B cell (primary cell): Measurements from ENCODE around the gene CNOT6. TPM values are rescaled to one million over a fixed set of nuclear protein-coding genes. Genes with fewer than 3 reads are reported as not detected.

ENCODE experiments used
- ATAC-seq: fragments of 200-7000 bp; cut with Tn5 transposase; one replicate; pipeline ENCODE4 v1.10.0; 2021; ENCODE audit warnings: low read depth, mild to moderate bottlenecking, moderate number of reproducible peaks, moderate library complexity
- CTCF ChIA-PET: fragments of 350-600 bp; sonication (Branson Sonifier 250); formaldehyde crosslinking; loops from one replicate; lab custom pipeline; 2021; ENCODE audit warnings: antibody characterized with exemption, inconsistent platforms; lab: Charles Lee
- POLR2A ChIA-PET: fragments of 350-600 bp; sonication (Branson Sonifier 250); formaldehyde crosslinking; loops from one replicate; lab custom pipeline; 2021; ENCODE audit warnings: antibody characterized with exemption; lab: Charles Lee
- DNase-seq: peaks from one replicate; pipeline ENCODE4 v3.0.0; 2013
- H2AFZ ChIP-seq: 2 replicates; pipeline ENCODE4 v1.6.1; 2012; ENCODE audit warnings: mild to moderate bottlenecking, low read depth, low read length; ENCODE audit not compliant: insufficient read depth, poor library complexity, severe bottlenecking
- H3K27ac ChIP-seq, 2 donors: 1 replicate in 1 of 2; 2 replicates in 1 of 2; pipeline ENCODE4 v1.5.1; 2012 to 2013; ENCODE audit warnings: low read length in 2 of 2, mild to moderate bottlenecking in 2 of 2, moderate library complexity in 1 of 2
- H3K27me3 ChIP-seq, 4 experiments: fragments of 200-600 bp in 1 of 4; sonication (generic) in 1 of 4; replicated peaks in 1 of 4; 1 replicate in 2 of 4; 2 replicates in 2 of 4; pipeline versions ENCODE4 v1.6.1 to v1.7.0; 2013 to 2016; ENCODE audit warnings: low read length in 3 of 4, mild to moderate bottlenecking in 2 of 4, mixed read lengths in 1 of 4, moderate library complexity in 1 of 4; ENCODE audit not compliant: insufficient read depth in 4 of 4, control insufficient read depth in 3 of 4; ENCODE audit errors: control extremely low read depth in 1 of 4
- H3K36me3 ChIP-seq, 2 experiments: replicated peaks in 1 of 2; 1 replicate in 1 of 2; 2 replicates in 1 of 2; pipeline versions ENCODE4 v1.6.1 to v1.7.1; 2013; ENCODE audit warnings: low read length in 1 of 2; ENCODE audit not compliant: insufficient read depth in 2 of 2, control insufficient read depth in 1 of 2; ENCODE audit errors: control extremely low read depth in 1 of 2, extremely low read depth in 1 of 2
- H3K4me1 ChIP-seq, 2 donors: fragments of 200-600 bp in 1 of 2; sonication (generic) in 1 of 2; 1 replicate in 1 of 2; 2 replicates in 1 of 2; pipeline versions ENCODE4 v1.5.1 to v1.6.1; 2013 to 2017; ENCODE audit warnings: low read length in 2 of 2; ENCODE audit not compliant: control insufficient read depth in 2 of 2, insufficient read depth in 2 of 2
- H3K4me2 ChIP-seq: replicated peaks from 2 replicates; pipeline ENCODE3; 2012; ENCODE audit warnings: mild to moderate bottlenecking, low read depth, low read length; ENCODE audit not compliant: poor library complexity, severe bottlenecking
- H3K4me3 ChIP-seq, 5 experiments: fragments of 200-600 bp in 1 of 5; sonication (generic) in 1 of 5; 1 replicate in 3 of 5; 2 replicates in 2 of 5; pipeline versions ENCODE4 v1.5.1 to v1.7.0; 2011 to 2016; ENCODE audit warnings: low read length in 4 of 5, mild to moderate bottlenecking in 4 of 5, low read depth in 2 of 5, control low read depth in 1 of 5, moderate library complexity in 1 of 5; ENCODE audit not compliant: insufficient read depth in 1 of 5; ENCODE audit errors: control extremely low read depth in 1 of 5, extremely low read depth in 1 of 5
- H3K79me2 ChIP-seq: fragments of 200-600 bp; sonication (generic); one replicate; pipeline ENCODE4 v1.6.0; 2016; ENCODE audit warnings: low read length; ENCODE audit not compliant: control insufficient read depth, insufficient read depth
- H3K9ac ChIP-seq: fragments of 200-600 bp; sonication (generic); 2 replicates; pipeline ENCODE4 v1.6.1; 2017; ENCODE audit warnings: mild to moderate bottlenecking, low read length, moderate library complexity
- H3K9me3 ChIP-seq, 3 donors: one replicate each; pipeline versions ENCODE4 v1.6.1 to v1.7.1; 2013; ENCODE audit warnings: low read length in 2 of 3; ENCODE audit not compliant: control insufficient read depth in 2 of 3, insufficient read depth in 1 of 3; ENCODE audit errors: control extremely low read depth in 1 of 3
- H4K20me1 ChIP-seq: 2 replicates; pipeline ENCODE4 v1.6.0; 2012; ENCODE audit warnings: mild to moderate bottlenecking, low read length; ENCODE audit not compliant: insufficient read depth, control insufficient read depth, poor library complexity, severe bottlenecking
- H3K27ac Mint-ChIP-seq: one replicate; pipeline ENCODE4 v1.8.0; 2021; ENCODE audit warnings: mixed read lengths
- H3K27me3 Mint-ChIP-seq: one replicate; pipeline ENCODE4 v1.8.0; 2021; ENCODE audit warnings: mixed read lengths
- H3K4me1 Mint-ChIP-seq: one replicate; pipeline ENCODE4 v1.8.0; 2021; ENCODE audit warnings: mixed read lengths
- H3K4me3 Mint-ChIP-seq: one replicate; pipeline ENCODE4 v1.8.0; 2021; ENCODE audit warnings: mixed read lengths
- H3K9me3 Mint-ChIP-seq: one replicate; pipeline ENCODE4 v1.8.0; 2022; ENCODE audit warnings: mixed read lengths; ENCODE audit not compliant: insufficient read depth
- CTCF ChIP-seq: fragments of 200-600 bp; IDR thresholded peaks from one replicate; pipeline ENCODE4 v1.8.0; 2022; ENCODE audit warnings: antibody characterized with exemption, mild to moderate bottlenecking
- EZH2 ChIP-seq: IDR thresholded peaks from 2 replicates; pipeline ENCODE4 v1.6.1; 2012; ENCODE audit warnings: borderline replicate concordance, low read depth, mild to moderate bottlenecking, moderate library complexity, low read length; ENCODE audit not compliant: insufficient read depth, poor library complexity, severe bottlenecking
- WGBS: methylation state at CpG from one replicate; pipeline ENCODE4 v1.1.5; 2013; ENCODE audit warnings: missing lambda C conversion rate; ENCODE audit not compliant: insufficient coverage; 5-methylcytosine and 5-hydroxymethylcytosine counted together
- intact Hi-C: fragments of 100-400 bp; cut with micrococcal nuclease; formaldehyde crosslinking; loops from one replicate; pipeline ENCODE4 v1.10.0; 2022
- polyA plus RNA-seq: library from polyadenylated mRNA; depleted of rRNA; stranded (reverse); fragments of >200 nt; gene quantifications from 2 replicates; pipeline ENCODE4 v1.2.3, GENCODE V29; 2012
- total RNA-seq, 2 donors: library from RNA; stranded (reverse); fragments of 120-200 nt in 1 of 2; gene quantifications; 1 replicate in 1 of 2; 2 replicates in 1 of 2; pipeline versions ENCODE4 v1.2.3 to v1.2.4, GENCODE V29; 2013 to 2022

The CNOT6 gene
- total and polyA plus RNA-seq, 2 donors (not counting 1 experiment from before 2014, with no cell fraction given), result 4.3 to 31.1 TPM

GRCh38 chr5:180484813-180485212 is 9.4 kb upstream of the CNOT6 start:
- H3K4me1 Mint-ChIP-seq, result no peaks in the 10 kb centered on the region
- Histone ChIP-seq H3K4me1 (no peaks in the 10 kb centered on the region), H3K4me3 (no peak overlapping the region), H3K36me3 (no peaks in the 10 kb centered on the region), H3K79me2 (no peaks in the 10 kb centered on the region), H2AFZ (no peak overlapping the region), H3K9ac (no peak overlapping the region), H3K9me3 (no peaks in the 10 kb centered on the region), H3K4me2 (no peak overlapping the region), H4K20me1 (no peaks in the 10 kb centered on the region), H3K27ac (no peak overlapping the region), H3K27me3 (no peaks in the 10 kb centered on the region)
- 100% methylated on average over 4 of the region's 7 CpGs for WGBS
- H3K9me3 Mint-ChIP-seq, result no peaks in the 10 kb centered on the region
- DNase-seq, result no peak
- ChIA-PET CTCF (interaction anchor here (2.5 kb wide), 1 partner anchor 12 kb away, joined by 14 read pairs; no protein-coding TSS in a partner anchor), POLR2A (no interaction called here)
- H3K4me3 Mint-ChIP-seq, result no peak overlapping the region
- no peaks in the 10 kb centered on the region for H3K27me3 Mint-ChIP-seq
- ATAC-seq, result no peak
- intact Hi-C loops, result no loop called here
- no peak for TF ChIP-seq EZH2
- no peak for TF ChIP-seq CTCF
- H3K27ac Mint-ChIP-seq, result no peak overlapping the region

GRCh38 chr5:180486636-180487149 is 7.5 kb upstream of the CNOT6 start:
- no peak overlapping the region for H3K4me2 ChIP-seq
- Mint-ChIP-seq H3K4me1 (no peaks in the 10 kb centered on the region), H3K27ac (no peak overlapping the region), H3K4me3 (no peak overlapping the region), H3K27me3 (no peaks in the 10 kb centered on the region), H3K9me3 (no peaks in the 10 kb centered on the region)
- ATAC-seq (no peak), DNase-seq (no peak)
- H4K20me1 ChIP-seq, result no peaks in the 10 kb centered on the region
- H2AFZ ChIP-seq, result no peak overlapping the region
- H3K9ac ChIP-seq, result no peak overlapping the region
- H3K79me2 ChIP-seq, result no peaks in the 10 kb centered on the region
- intact Hi-C loops, result no loop called here
- 93% methylated on average over 7 of the region's 9 CpGs for WGBS
- no peaks in the 10 kb centered on the region for H3K4me1 ChIP-seq
- ChIA-PET CTCF (interaction anchor here (0.7 kb wide), 1 partner anchor 164 kb away, joined by 3 read pairs; no protein-coding TSS in a partner anchor), POLR2A (no interaction called here)
- no peaks in the 10 kb centered on the region for H3K9me3 ChIP-seq
- TF ChIP-seq CTCF (no peak), EZH2 (no peak)
- no peak overlapping the region for H3K4me3 ChIP-seq
- H3K27ac ChIP-seq, result no peak overlapping the region
- no peaks in the 10 kb centered on the region for H3K27me3 ChIP-seq
- H3K36me3 ChIP-seq, result no peaks in the 10 kb centered on the region
